Measurements from ENCODE around the gene SLC52A3.
"Not testable (repeated sequence)": the region's sequence is repeated elsewhere in the genome, so short reads cannot be mapped to it uniquely, and the experiment has no call there.

DNA sequence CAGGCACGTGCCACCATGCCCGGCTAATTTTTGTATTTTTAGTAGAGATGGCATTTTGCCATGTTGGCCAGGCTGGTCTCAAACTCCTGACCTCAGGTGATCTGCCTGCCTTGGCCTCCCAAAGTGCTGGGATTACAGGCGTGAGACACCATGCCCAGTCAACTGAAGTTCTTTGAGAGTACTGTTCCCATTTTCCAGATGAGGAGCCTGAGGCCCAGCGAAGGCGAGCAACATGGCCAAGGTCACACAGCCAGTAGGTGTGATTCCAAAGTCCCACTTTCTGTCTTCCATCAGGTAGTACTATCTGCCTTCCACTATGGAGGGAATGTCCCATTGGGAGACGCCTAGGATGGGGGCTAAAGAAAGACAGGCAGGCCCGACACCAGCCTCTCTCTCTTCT is 43.5 kb downstream of the SLC52A3 start:
- TF ChIP-seq, protein P1, sequence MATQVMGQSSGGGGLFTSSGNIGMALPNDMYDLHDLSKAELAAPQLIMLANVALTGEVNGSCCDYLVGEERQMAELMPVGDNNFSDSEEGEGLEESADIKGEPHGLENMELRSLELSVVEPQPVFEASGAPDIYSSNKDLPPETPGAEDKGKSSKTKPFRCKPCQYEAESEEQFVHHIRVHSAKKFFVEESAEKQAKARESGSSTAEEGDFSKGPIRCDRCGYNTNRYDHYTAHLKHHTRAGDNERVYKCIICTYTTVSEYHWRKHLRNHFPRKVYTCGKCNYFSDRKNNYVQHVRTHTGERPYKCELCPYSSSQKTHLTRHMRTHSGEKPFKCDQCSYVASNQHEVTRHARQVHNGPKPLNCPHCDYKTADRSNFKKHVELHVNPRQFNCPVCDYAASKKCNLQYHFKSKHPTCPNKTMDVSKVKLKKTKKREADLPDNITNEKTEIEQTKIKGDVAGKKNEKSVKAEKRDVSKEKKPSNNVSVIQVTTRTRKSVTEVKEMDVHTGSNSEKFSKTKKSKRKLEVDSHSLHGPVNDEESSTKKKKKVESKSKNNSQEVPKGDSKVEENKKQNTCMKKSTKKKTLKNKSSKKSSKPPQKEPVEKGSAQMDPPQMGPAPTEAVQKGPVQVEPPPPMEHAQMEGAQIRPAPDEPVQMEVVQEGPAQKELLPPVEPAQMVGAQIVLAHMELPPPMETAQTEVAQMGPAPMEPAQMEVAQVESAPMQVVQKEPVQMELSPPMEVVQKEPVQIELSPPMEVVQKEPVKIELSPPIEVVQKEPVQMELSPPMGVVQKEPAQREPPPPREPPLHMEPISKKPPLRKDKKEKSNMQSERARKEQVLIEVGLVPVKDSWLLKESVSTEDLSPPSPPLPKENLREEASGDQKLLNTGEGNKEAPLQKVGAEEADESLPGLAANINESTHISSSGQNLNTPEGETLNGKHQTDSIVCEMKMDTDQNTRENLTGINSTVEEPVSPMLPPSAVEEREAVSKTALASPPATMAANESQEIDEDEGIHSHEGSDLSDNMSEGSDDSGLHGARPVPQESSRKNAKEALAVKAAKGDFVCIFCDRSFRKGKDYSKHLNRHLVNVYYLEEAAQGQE (IDR thresholded peaks at IDR 0.05) = not testable (repeated sequence)
- TF ChIP-seq, protein P2, sequence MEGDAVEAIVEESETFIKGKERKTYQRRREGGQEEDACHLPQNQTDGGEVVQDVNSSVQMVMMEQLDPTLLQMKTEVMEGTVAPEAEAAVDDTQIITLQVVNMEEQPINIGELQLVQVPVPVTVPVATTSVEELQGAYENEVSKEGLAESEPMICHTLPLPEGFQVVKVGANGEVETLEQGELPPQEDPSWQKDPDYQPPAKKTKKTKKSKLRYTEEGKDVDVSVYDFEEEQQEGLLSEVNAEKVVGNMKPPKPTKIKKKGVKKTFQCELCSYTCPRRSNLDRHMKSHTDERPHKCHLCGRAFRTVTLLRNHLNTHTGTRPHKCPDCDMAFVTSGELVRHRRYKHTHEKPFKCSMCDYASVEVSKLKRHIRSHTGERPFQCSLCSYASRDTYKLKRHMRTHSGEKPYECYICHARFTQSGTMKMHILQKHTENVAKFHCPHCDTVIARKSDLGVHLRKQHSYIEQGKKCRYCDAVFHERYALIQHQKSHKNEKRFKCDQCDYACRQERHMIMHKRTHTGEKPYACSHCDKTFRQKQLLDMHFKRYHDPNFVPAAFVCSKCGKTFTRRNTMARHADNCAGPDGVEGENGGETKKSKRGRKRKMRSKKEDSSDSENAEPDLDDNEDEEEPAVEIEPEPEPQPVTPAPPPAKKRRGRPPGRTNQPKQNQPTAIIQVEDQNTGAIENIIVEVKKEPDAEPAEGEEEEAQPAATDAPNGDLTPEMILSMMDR (IDR thresholded peaks at IDR 0.05; ENCODE audit: low read depth, low read length, missing input control) = not testable (repeated sequence)
- TF ChIP-seq, protein P3, sequence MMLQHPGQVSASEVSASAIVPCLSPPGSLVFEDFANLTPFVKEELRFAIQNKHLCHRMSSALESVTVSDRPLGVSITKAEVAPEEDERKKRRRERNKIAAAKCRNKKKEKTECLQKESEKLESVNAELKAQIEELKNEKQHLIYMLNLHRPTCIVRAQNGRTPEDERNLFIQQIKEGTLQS (IDR thresholded peaks at IDR 0.05) = not testable (repeated sequence)
- TF ChIP-seq RAD21 (IDR thresholded peaks at IDR 0.05); HNF4A (conservative IDR thresholded peaks at IDR 0.05); FOXA1 (IDR thresholded peaks at IDR 0.05); SP1 (IDR thresholded peaks at IDR 0.05); JUND (IDR thresholded peaks at IDR 0.05); EGR1 (IDR thresholded peaks at IDR 0.05; ENCODE audit: low read depth in 2 of 2); GABPA (IDR thresholded peaks at IDR 0.05 in 1 of 2, conservative IDR thresholded peaks at IDR 0.05 in 1 of 2): not testable (repeated sequence)
- TF ChIP-seq, protein P4, sequence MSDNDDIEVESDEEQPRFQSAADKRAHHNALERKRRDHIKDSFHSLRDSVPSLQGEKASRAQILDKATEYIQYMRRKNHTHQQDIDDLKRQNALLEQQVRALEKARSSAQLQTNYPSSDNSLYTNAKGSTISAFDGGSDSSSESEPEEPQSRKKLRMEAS (IDR thresholded peaks at IDR 0.05) = not testable (repeated sequence)
